Cardiac muscle cell (in vitro differentiated cells and primary cell): ENCODE results near the gene SIL1. TPM values are rescaled to one million over a fixed set of nuclear protein-coding genes. Genes with fewer than 3 reads are reported as not detected.

ENCODE experiments used
- DNase-seq, 2 donors: peaks; one replicate each; pipeline versions ENCODE4 v3.0.0 to v3.0.0-alpha.2; 2010 to 2017; ENCODE audit warnings: low read depth in 1 of 2, low spot score in 1 of 2
- H3K27ac ChIP-seq: fragments of 200-600 bp; sonication (generic); 2 replicates; pipeline ENCODE4 v1.5.1; 2016
- H3K27me3 ChIP-seq: fragments of 200-600 bp; sonication (generic); 2 replicates; pipeline ENCODE4 v1.6.0; 2016; ENCODE audit warnings: control low read depth
- H3K36me3 ChIP-seq: fragments of 200-600 bp; sonication (generic); 2 replicates; pipeline ENCODE4 v1.5.1; 2016; ENCODE audit warnings: control low read depth
- H3K4me1 ChIP-seq: fragments of 200-600 bp; sonication (generic); 2 replicates; pipeline ENCODE4 v1.8.1; 2017; ENCODE audit warnings: low read depth, mild to moderate bottlenecking, mixed run types
- H3K4me3 ChIP-seq: fragments of 200-600 bp; sonication (generic); 2 replicates; pipeline ENCODE4 v1.5.1; 2016; ENCODE audit warnings: mild to moderate bottlenecking
- H3K9me3 ChIP-seq: fragments of 200-600 bp; sonication (generic); 2 replicates; pipeline ENCODE4 v1.5.1; 2017; ENCODE audit warnings: low read depth, mild to moderate bottlenecking, control low read depth
- polyA plus RNA-seq: library from polyadenylated mRNA; unstranded; fragments of >200 nt; fragmentation: Nextera tagmentation; extraction: Ambion mirVana; gene quantifications from 2 replicates; pipeline ENCODE4 v1.2.1, GENCODE V29; 2016
- total RNA-seq: library from RNA; depleted of rRNA; stranded (reverse); fragments of >200 nt; gene quantifications from 2 replicates; pipeline ENCODE4 v1.2.3, GENCODE V29; 2016
- TF ChIP-seq, protein P1 (sequence below): IDR thresholded peaks from 2 replicates; pipeline ENCODE4 v1.5.1; 2012; ENCODE audit warnings: low read depth, mild to moderate bottlenecking, low read length

The SIL1 gene
- total and polyA plus RNA-seq, 2 experiments from 2014 or later = 40.5 to 49.8 TPM

DNA sequence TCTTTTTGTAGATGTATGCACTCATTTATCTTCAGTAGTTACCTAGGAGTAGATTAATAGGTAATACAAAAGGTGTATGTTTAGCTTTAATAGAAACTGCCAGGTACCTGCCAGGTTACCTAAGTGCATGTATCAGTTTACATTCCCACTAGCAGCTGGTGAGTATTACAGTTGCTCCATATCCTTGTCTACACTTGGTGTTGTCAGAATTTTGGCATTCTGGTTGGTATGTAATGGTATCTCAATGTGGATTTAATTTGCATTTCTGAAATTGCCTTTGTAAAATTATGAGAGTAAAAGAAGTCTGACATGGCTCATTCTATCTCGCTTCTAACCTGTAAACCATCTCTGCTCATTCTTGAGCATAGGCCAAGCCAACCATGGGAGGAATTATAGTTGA is 38.3 kb upstream of the SIL1 start:
- H3K27ac ChIP-seq = no peak overlapping the region
- no peaks in the 10 kb centered on the region for H3K36me3 ChIP-seq
- TF ChIP-seq, protein P1, sequence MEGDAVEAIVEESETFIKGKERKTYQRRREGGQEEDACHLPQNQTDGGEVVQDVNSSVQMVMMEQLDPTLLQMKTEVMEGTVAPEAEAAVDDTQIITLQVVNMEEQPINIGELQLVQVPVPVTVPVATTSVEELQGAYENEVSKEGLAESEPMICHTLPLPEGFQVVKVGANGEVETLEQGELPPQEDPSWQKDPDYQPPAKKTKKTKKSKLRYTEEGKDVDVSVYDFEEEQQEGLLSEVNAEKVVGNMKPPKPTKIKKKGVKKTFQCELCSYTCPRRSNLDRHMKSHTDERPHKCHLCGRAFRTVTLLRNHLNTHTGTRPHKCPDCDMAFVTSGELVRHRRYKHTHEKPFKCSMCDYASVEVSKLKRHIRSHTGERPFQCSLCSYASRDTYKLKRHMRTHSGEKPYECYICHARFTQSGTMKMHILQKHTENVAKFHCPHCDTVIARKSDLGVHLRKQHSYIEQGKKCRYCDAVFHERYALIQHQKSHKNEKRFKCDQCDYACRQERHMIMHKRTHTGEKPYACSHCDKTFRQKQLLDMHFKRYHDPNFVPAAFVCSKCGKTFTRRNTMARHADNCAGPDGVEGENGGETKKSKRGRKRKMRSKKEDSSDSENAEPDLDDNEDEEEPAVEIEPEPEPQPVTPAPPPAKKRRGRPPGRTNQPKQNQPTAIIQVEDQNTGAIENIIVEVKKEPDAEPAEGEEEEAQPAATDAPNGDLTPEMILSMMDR = no peak
- no peaks in the 10 kb centered on the region for H3K27me3 ChIP-seq
- no peak for DNase-seq
- no peak overlapping the region for H3K4me3 ChIP-seq
- H3K4me1 ChIP-seq = no peaks in the 10 kb centered on the region
- H3K9me3 ChIP-seq = no peaks in the 10 kb centered on the region

DNA sequence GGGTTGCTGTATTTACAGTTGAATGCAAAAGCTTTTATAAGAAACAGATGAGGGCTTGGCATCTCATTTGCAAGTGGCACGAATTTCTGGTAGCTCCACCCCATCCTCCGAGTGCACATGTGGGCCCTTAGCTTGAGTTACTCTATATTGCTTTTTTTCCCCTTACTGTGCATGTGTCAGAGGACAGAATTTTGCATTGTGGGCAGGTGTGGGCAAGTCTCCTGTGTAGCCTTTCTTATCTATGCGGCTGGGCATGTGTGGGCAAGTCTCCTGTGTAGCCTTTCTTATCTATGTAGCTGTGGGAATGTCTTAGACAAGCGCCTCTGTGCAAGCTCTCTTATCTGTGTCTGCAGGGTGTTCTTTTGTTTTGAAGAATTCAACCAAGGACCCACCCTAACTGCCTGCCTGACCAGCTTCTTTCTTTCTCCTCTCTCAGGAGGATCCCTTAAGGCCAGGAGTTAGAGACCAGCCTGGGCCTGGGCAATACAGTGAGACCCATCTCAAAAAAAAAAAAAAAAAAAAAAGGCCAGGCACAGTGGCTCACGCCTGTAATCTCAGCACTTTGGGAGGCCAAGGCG is 34.1 kb upstream of the SIL1 start:
- Histone ChIP-seq H3K9me3 (no peaks in the 10 kb centered on the region), H3K27ac (no peak overlapping the region), H3K27me3 (no peaks in the 10 kb centered on the region), H3K4me3 (no peak overlapping the region), H3K4me1 (no peaks in the 10 kb centered on the region), H3K36me3 (no peaks in the 10 kb centered on the region)
- TF ChIP-seq, protein P1 = no peak
- no peak for DNase-seq

DNA sequence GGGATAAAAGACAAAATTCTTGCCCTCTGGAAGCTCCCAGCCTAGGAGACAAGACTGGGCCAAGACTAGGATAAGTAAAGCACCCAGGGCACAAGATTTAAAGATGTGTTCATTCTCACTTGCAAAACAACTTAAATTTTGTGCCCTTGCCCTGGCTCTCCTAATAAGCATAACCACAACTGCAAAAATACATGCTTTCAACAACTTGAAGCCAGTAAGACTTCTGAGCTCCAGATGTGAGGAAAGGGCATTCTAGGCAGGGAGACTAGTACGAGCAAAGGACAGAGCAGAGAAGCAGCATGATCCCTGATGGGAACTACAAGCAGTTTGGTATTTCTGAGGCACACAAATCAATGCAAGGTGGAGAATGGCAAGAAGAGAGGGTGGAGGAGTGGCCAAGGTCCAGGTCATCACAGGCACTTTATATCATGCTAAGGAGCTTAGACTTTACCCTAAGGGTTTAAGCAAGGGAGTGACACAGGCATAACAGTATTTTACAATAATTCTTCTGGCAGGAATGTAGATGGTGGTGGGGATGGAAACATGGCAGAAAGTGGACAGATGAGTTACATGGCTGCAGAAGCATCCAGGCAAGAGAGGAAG is 30.1 kb upstream of the SIL1 start:
- H3K36me3 ChIP-seq = no peaks in the 10 kb centered on the region
- H3K9me3 ChIP-seq = no peaks in the 10 kb centered on the region
- H3K4me1 ChIP-seq = no peaks in the 10 kb centered on the region
- DNase-seq = no peak
- no peak overlapping the region for H3K4me3 ChIP-seq
- no peak overlapping the region for H3K27ac ChIP-seq
- TF ChIP-seq, protein P1 = no peak
- H3K27me3 ChIP-seq = no peaks in the 10 kb centered on the region

DNA sequence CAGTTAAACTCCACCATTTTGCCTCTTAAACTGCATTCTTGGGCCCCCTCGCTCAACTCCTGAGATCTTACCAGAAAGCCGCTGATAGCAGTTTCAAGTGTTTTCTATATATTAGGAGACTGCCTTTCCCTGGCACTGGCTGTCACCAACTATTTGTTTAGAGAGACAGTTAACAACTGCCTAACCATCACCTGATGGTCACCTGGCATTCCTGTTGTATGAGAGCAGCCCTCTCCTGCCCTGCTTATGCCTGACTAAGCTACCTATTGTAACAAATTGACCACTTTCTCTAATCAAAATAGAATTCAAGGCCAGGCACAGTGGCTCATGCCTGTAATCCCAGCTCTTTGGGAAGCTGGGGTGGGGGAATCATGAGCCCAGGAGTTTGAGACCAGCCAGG is 28.0 kb upstream of the SIL1 start:
- DNase-seq = no peak
- TF ChIP-seq, protein P1 = no peak
- no peaks in the 10 kb centered on the region for H3K9me3 ChIP-seq
- H3K36me3 ChIP-seq = no peaks in the 10 kb centered on the region
- no peak overlapping the region for H3K4me3 ChIP-seq
- H3K27ac ChIP-seq = no peak overlapping the region
- no peaks in the 10 kb centered on the region for H3K4me1 ChIP-seq
- no peaks in the 10 kb centered on the region for H3K27me3 ChIP-seq

DNA sequence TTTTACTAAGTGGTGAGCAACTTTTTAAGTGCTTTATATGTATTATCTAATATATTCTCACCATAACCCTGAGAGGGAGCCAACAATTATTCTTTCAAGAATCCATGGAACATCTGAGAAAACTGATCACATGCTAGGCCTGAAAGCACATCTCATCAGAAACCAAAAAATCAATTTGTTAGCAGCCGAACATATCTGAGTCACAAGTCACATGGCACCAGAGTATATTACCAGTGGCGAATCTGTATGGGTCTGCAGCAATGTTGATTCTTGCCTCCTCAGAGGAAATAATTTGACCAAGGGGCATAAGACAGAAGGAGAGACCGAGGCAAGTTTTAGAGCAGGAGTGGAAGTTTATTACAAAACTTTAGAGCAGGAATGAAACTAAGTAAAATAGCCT is 25.3 kb upstream of the SIL1 start:
- no peak for DNase-seq
- no peak overlapping the region for H3K4me3 ChIP-seq
- no peaks in the 10 kb centered on the region for H3K27me3 ChIP-seq
- H3K27ac ChIP-seq = no peak overlapping the region
- H3K9me3 ChIP-seq = no peaks in the 10 kb centered on the region
- no peaks in the 10 kb centered on the region for H3K4me1 ChIP-seq
- H3K36me3 ChIP-seq = no peaks in the 10 kb centered on the region
- TF ChIP-seq, protein P1 = no peak
